Activated naive CD4-positive, alpha-beta T cell treated with anti-CD3 and anti-CD28 coated beads, Interleukin-2, amount 50 U/mL, for 72 hours (primary cell): ENCODE results near the gene MADD. TPM values are rescaled to one million over a fixed set of nuclear protein-coding genes. Genes with fewer than 3 reads are reported as not detected.

ENCODE experiments used
- ATAC-seq, 2 donors: fragments of 150-1000 bp; cut with Tn5 transposase; 2 replicates each; pipeline ENCODE4 v1.10.0; 2021; ENCODE audit warnings: mild to moderate bottlenecking in 2 of 2, moderate library complexity in 2 of 2
- DNase-seq, 2 donors: peaks; one replicate each; pipeline ENCODE4 v3.0.0; 2021 to 2022; ENCODE audit warnings: low spot score in 2 of 2
- H3K27ac Mint-ChIP-seq, 2 donors: one replicate each; pipeline ENCODE4 v1.8.0; 2022; ENCODE audit warnings: mild to moderate bottlenecking in 2 of 2, mixed read lengths in 2 of 2
- H3K36me3 Mint-ChIP-seq, 2 donors: one replicate each; pipeline ENCODE4 v1.8.0; 2022; ENCODE audit warnings: mixed read lengths in 2 of 2
- H3K9me3 Mint-ChIP-seq, 2 donors: one replicate each; pipeline ENCODE4 v1.8.0; 2022; ENCODE audit warnings: mixed read lengths in 2 of 2
- total RNA-seq, 2 donors: library from RNA; stranded (reverse); gene quantifications; one replicate each; pipeline ENCODE4 v1.2.3, GENCODE V29; 2022

MADD gene
- total RNA-seq, 2 donors from 2014 or later, result 68.9 to 140 TPM

DNA sequence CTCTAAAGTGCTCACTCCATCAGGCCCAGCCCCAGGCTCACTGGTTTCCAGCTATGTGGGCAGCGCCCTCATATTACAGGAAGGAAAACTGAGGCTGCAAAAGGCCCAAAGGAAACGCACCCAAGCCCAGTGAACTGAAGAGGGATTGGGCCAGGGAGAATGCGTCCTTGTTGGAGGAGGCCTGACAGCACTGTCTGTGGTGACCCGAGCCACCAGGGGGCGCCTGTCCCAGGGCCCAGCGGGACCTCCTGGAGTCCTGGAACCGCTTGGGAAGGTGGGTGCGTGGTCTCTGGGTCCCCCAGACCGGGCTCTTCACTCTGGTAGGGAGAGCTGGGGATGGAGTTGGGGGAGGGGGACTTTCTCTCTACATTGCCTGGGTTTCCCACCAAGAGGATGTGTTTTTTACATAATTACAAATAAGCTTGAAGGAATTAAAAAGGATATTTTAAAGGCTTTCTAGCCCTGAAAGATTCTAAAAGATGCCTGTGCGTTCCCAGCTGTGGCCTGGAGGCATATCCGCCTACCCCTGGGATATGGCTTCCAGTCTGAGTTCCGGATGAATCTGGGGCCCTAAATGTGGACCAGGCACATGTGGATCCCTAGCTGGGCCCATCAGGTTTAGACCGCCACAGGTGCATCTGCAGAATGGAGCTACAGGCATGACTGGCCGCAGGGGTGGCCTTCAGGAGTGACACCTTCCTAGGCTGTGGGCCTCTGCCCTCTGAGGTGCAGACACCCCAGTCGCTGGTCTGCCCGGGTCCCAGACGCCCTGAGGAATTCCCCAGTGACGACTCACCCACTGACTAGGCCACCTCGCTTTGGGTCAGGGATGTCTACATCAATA lies 104.2 kb downstream of the MADD start:
- Mint-ChIP-seq H3K27ac (peak overlapping the region; percentile 36 to 74), H3K36me3 (no peaks in the 10 kb centered on the region), H3K9me3 (no peaks in the 10 kb centered on the region)
- ATAC-seq (peak; percentile 83 to 88), DNase-seq (peak; percentile 85 to 93)

GRCh38 chr11:47374720-47375019 lies 104.7 kb downstream of the MADD start:
- no peaks in the 10 kb centered on the region for H3K36me3 Mint-ChIP-seq
- ATAC-seq (no peak), DNase-seq (no peak)
- H3K27ac Mint-ChIP-seq, result peak overlapping the region in 1 of 2 donors; percentile 74
- no peaks in the 10 kb centered on the region for H3K9me3 Mint-ChIP-seq

- ATAC-seq, result no peak
- no peaks in the 10 kb centered on the region for H3K36me3 Mint-ChIP-seq
- no peak for DNase-seq
- H3K27ac Mint-ChIP-seq, result peak overlapping the region in 1 of 2 donors; percentile 74
- H3K9me3 Mint-ChIP-seq, result no peaks in the 10 kb centered on the region
These were observed 105.1 kb downstream of the MADD start for GRCh38 chr11:47375020-47375419.

DNA sequence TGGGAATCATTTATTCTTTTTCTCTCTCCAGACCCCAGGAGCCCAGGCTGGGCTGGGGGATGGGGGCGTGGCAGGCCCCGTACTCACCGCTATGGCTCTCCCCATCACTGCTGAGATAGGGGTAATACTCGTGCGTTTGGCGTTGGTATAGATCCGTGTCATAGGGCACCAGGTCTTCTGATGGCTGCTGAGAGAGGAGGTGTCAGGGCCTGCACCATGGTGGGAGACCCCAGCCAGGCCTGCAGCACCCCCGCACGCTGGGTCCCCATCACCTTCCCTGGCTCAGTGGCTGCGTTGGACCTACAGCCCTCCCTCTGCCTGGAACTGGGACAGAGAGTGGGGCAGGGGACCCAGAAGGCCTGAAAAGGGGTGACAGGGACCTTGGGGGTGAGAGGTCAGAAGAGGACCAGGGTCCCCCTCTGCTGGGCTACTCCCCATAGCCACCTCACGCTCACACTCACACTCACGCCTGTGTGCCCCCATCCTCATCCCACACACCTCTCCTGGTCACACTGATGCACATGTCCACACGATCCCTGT lies 105.7 kb downstream of the MADD start:
- no peak for ATAC-seq
- Mint-ChIP-seq H3K27ac (no peak overlapping the region), H3K36me3 (no peaks in the 10 kb centered on the region), H3K9me3 (no peaks in the 10 kb centered on the region)
- DNase-seq, result no peak

- DNase-seq (no peak), ATAC-seq (no peak)
- no peak overlapping the region for H3K27ac Mint-ChIP-seq
- H3K9me3 Mint-ChIP-seq, result no peaks in the 10 kb centered on the region
- no peaks in the 10 kb centered on the region for H3K36me3 Mint-ChIP-seq
These were observed 106.2 kb downstream of the MADD start for GRCh38 chr11:47376107-47376524.

DNA sequence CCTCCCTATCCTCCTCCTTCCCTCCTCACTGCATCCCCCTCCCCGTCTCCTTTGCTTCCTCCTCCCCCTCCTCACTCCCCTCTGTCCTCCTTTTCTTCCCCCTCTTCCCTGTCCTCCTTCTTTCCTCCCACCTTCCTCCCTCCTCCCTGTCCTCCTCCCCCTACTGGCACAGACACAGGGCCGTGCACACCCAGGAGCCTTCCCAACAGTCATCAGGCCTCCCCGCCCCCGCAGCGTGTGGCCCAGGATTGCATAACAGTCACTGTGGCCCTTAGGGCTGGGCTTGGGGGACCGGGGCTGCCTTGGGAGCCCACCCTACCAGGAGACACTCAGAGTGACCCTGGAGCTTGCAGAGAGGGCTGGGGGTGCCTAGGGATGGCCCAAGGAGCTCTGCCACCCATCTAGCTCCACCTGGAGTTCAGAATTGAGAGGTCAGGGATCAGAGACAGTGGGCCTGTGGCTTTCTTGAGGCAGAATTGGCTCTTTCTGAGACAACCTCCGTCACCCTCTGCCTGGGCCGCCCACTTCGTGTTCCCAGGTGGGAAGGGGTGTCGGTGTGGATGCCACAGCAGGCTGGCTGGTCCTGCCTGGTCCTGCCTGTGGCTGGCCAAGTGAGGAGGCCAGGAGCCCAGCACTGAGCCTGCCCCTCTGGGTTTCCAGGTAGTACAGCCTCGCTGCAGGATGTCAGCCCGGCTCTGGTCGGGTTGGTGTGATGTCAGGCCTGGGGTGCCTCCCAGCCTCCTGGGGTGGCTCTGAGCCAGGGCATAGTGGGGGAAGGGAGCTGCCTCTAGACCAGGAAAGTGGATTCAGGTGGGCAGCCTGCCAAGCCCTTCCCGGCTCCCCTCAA lies 106.8 kb downstream of the MADD start:
- Mint-ChIP-seq H3K9me3 (no peaks in the 10 kb centered on the region), H3K27ac (no peak overlapping the region), H3K36me3 (no peaks in the 10 kb centered on the region)
- ATAC-seq (no peak), DNase-seq (no peak)

DNA sequence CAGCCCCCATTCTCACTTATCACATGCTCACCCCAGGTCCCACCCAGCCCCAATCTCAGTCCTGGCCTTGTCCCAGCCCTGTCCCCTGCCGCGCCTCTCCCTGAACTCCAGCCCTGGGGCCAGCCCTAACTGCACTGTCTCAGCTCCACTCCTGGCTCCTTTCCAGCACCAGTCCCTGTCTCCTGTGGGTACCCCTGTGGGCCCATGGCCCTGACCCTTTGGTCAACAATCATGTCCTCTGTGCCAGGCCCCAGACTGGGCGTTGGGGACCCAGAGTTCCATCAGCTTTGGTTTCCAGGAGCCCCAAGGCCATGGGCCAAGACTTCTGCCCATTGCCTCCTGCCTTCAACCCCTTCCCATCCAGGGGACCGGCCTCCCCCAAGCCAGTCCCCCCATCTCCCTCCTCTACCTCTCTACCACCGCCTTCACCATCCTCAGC lies 107.7 kb downstream of the MADD start:
- no peaks in the 10 kb centered on the region for H3K36me3 Mint-ChIP-seq
- H3K27ac Mint-ChIP-seq, result peak overlapping the region in 1 of 2 donors; percentile 34
- H3K9me3 Mint-ChIP-seq, result no peaks in the 10 kb centered on the region
- DNase-seq, result no peak
- ATAC-seq, result no peak

GRCh38 chr11:47378010-47378835 lies 108.3 kb downstream of the MADD start, which contains the start of gene SPI1:
TSS of gene SPI1 (minus strand) at chr11:47378547. CDS start at chr11:47378353, 194 bp downstream.
- DNase-seq, result no peak
- peak within 1 kb of the TSS in 1 of 2 donors; percentile 34 for H3K27ac Mint-ChIP-seq
- no peaks in the 10 kb centered on the region for H3K9me3 Mint-ChIP-seq
- ATAC-seq, result no peak
- H3K36me3 Mint-ChIP-seq, result no peaks in the 10 kb centered on the region

DNA sequence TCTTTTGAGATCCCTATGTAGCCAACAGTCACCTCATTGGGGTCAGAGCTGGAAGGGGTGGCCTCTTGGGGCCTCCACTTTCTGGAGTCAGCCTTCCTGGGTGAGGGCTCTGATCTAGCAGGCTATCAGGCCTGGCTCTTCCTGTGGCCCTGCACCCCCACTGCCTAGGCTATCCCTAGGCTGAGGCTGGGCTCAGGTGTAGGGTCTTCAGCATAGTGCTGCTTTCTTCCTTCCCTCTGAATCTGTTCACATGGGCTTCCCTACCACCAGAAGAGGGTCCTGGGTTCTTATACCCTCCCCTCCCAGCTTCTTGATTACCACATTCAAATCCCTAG lies 108.9 kb downstream of the MADD start:
- no peak overlapping the region for H3K27ac Mint-ChIP-seq
- DNase-seq, result no peak
- ATAC-seq, result no peak
- no peaks in the 10 kb centered on the region for H3K36me3 Mint-ChIP-seq
- no peaks in the 10 kb centered on the region for H3K9me3 Mint-ChIP-seq

- ATAC-seq (no peak), DNase-seq (no peak)
- Mint-ChIP-seq H3K27ac (no peak overlapping the region), H3K9me3 (no peaks in the 10 kb centered on the region), H3K36me3 (no peaks in the 10 kb centered on the region)
These were observed 109.4 kb downstream of the MADD start for GRCh38 chr11:47379317-47379716.

Other genes starting within 250 kb of the MADD start
- gene ARFGAP2, start 93.3 kb upstream of the MADD start, total RNA-seq, result 100 to 1,000 TPM in 1 of 2 donors, 10 to 100 TPM in 1; 84.8 to 125 TPM
- 10 to 100 TPM; 10.5 to 17.1 TPM for gene PACSIN3, start 83.7 kb upstream of the MADD start, total RNA-seq
- gene DDB2, start 55.2 kb upstream of the MADD start, total RNA-seq, result 100 to 1,000 TPM; 194 to 486 TPM
- gene ACP2, start 21.3 kb upstream of the MADD start, total RNA-seq, result 10 to 100 TPM in 1 of 2 donors, 1 to 10 TPM in 1; 8.0 to 12.7 TPM
- 10 to 100 TPM in 1 of 2 donors, 1 to 10 TPM in 1; 6.9 to 11.1 TPM for gene NR1H3, start 12.1 kb upstream of the MADD start, total RNA-seq
- not detected for gene MYBPC3, start 82.6 kb downstream of the MADD start, total RNA-seq
- gene SPI1, start 108.4 kb downstream of the MADD start, total RNA-seq, result under 1 TPM in 1 of 2 donors, not detected in 1; 0.20 TPM
- gene SLC39A13, start 138.5 kb downstream of the MADD start, total RNA-seq, result 10 to 100 TPM; 11.9 to 15.2 TPM
- 100 to 1,000 TPM; 126 to 134 TPM for gene PSMC3, start 156.3 kb downstream of the MADD start, total RNA-seq
- under 1 TPM in 1 of 2 donors, not detected in 1; 0.62 TPM for gene RAPSN, start 179.0 kb downstream of the MADD start, total RNA-seq